Measurements from ENCODE around the gene GFRA4. TPM values are rescaled to one million over a fixed set of nuclear protein-coding genes. Genes with fewer than 3 reads are reported as not detected.

The GFRA4 gene, protein sequence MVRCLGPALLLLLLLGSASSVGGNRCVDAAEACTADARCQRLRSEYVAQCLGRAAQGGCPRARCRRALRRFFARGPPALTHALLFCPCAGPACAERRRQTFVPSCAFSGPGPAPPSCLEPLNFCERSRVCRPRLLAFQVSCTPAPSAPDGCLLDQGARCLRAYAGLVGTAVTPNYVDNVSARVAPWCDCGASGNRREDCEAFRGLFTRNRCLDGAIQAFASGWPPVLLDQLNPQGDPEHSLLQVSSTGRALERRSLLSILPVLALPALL
- total RNA-seq (ENCODE audit: unreplicated experiment) = not detected
- long read RNA-seq = 0 reads

DNA sequence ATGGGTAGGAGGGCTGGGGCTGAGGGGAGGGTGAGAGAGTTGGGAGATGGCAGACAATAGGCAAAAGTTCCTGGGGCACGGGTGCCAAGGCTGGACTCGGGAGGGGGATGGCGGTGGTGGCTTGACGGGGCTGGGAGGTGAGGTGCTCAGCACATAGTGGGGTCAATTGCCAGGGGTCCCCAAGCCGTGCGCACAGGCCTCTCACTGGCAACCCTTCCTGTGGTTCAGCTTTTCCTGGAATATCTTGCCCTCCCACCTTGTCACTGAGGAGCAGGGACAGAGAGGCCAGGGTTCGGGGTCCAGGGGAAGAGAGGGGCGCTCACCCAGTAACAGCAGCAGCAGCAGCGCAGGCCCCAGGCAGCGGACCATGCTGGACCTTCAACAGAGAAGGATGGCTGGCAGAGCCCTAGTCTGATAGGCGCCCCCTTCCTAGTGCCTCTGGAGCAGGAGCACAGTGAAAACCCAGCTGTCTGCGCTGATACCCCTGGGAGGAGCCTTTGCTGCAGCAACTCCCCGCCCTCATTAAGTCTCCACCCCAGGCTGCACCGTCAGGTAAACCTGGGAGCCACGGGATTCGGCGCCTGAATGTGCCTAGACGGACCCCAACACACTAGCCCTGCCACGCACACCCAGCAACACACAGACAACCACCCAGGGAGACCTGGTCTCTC is at the start of gene GFRA4:
TSS of gene GFRA4 (minus strand) at position 369 of the 671 bp plus-strand sequence. CDS start at position 369, 0 bp downstream.
- TF ChIP-seq CTCF (IDR thresholded peaks at IDR 0.05; ENCODE audit: unreplicated experiment) = no peak
- Mint-ChIP-seq H3K36me3 (ENCODE audit: low read depth, unreplicated experiment) (peaks cover 4% of the 10 kb centered on the region), H3K27me3 (ENCODE audit: unreplicated experiment) (peaks cover 12% of the 10 kb centered on the region), H3K9me3 (ENCODE audit: unreplicated experiment) (no peaks in the 10 kb centered on the region), H3K4me1 (ENCODE audit: unreplicated experiment) (peaks cover 5% of the 10 kb centered on the region), H3K4me3 (ENCODE audit: unreplicated experiment) (no peak within 1 kb of the TSS), H3K27ac (ENCODE audit: unreplicated experiment) (no peak within 1 kb of the TSS)
- DNase-seq (ENCODE audit: low spot score) = no peak

DNA sequence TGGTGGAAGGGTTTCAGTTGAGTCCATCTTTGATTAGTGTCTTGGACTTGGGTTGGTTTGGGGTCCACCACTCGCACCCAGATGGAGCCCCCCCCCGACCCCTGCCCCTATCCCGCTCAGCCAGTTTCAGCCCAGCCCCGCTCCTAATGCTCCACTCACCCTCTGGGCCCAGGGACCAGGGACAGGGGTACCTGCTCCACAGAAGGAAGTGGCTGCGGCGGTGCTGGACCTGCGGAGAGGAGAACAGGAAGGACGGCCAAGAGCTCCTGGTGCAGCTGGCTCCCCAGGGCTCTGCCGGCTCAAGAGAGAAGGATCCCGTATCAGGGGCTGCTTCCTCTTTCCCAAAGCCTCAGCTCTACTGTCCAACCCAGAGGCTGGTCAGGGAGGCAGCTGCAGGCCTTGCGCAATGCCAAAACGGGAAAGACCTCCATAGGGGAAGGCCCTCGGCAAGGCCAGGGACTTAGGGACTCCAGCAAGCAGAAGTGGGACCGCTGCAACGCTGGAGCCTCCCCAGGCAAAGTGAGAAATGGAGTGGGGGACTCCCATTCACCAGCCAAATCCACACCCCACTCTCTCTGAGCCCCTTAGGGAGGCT is 49.2 kb upstream of the GFRA4 start, which contains the start of gene SIGLEC1:
TSS of gene SIGLEC1 (minus strand) at position 322 of the 595 bp plus-strand sequence. CDS start 5,472 bp downstream, outside the sequence.
- Mint-ChIP-seq H3K36me3 (ENCODE audit: low read depth, unreplicated experiment) (peaks cover 3% of the 10 kb centered on the region), H3K4me3 (ENCODE audit: unreplicated experiment) (no peak within 1 kb of the TSS), H3K4me1 (ENCODE audit: unreplicated experiment) (peaks cover 5% of the 10 kb centered on the region), H3K27me3 (ENCODE audit: unreplicated experiment) (peaks cover 7% of the 10 kb centered on the region), H3K9me3 (ENCODE audit: unreplicated experiment) (no peaks in the 10 kb centered on the region), H3K27ac (ENCODE audit: unreplicated experiment) (no peak within 1 kb of the TSS)
- no peak for DNase-seq (ENCODE audit: low spot score)
- TF ChIP-seq CTCF (IDR thresholded peaks at IDR 0.05; ENCODE audit: unreplicated experiment) = no peak

DNA sequence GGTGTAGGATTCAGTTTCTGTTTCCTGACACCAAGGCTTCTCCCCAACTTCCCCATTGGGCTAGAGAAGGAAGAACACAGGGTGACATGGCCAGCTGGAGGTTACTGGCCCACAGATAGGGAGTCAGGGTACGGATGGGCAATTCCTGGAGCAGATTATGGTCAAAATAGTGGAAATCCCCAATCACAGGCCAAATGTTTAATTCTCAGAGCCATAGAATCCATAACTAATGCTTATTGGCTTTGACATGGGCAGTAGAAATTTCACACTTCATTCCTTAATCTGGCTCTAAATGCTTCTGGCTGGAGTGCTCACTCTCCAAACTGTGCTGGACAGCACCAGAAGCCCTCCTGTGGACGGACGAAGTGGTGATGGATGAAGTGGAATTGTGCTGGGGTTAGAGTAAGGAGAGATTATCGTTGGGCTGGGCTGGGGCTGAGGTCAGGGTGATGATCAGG is 48.3 kb upstream of the GFRA4 start:
- no peak for DNase-seq (ENCODE audit: low spot score)
- no peak for TF ChIP-seq CTCF (IDR thresholded peaks at IDR 0.05; ENCODE audit: unreplicated experiment)
- peaks cover 7% of the 10 kb centered on the region for H3K27me3 Mint-ChIP-seq (ENCODE audit: unreplicated experiment)
- no peaks in the 10 kb centered on the region for H3K36me3 Mint-ChIP-seq (ENCODE audit: low read depth, unreplicated experiment)
- no peak overlapping the region for H3K4me3 Mint-ChIP-seq (ENCODE audit: unreplicated experiment)
- H3K4me1 Mint-ChIP-seq (ENCODE audit: unreplicated experiment) = peaks cover 5% of the 10 kb centered on the region
- no peak overlapping the region for H3K27ac Mint-ChIP-seq (ENCODE audit: unreplicated experiment)
- H3K9me3 Mint-ChIP-seq (ENCODE audit: unreplicated experiment) = no peaks in the 10 kb centered on the region

GRCh38 chr20:3710703-3711483 is 47.7 kb upstream of the GFRA4 start:
- peak; percentile 100 for TF ChIP-seq CTCF (IDR thresholded peaks at IDR 0.05; ENCODE audit: unreplicated experiment)
- Mint-ChIP-seq H3K36me3 (ENCODE audit: low read depth, unreplicated experiment) (no peaks in the 10 kb centered on the region), H3K9me3 (ENCODE audit: unreplicated experiment) (no peaks in the 10 kb centered on the region), H3K27ac (ENCODE audit: unreplicated experiment) (no peak overlapping the region), H3K4me3 (ENCODE audit: unreplicated experiment) (no peak overlapping the region), H3K4me1 (ENCODE audit: unreplicated experiment) (peaks cover 5% of the 10 kb centered on the region), H3K27me3 (ENCODE audit: unreplicated experiment) (peaks cover 7% of the 10 kb centered on the region)
- peak; percentile 87 for DNase-seq (ENCODE audit: low spot score)
